GM19099 (cell line): ENCODE data around the gene HTR1B.

ENCODE experiments used
- POLR2A ChIP-seq: IDR thresholded peaks from 3 replicates; pipeline ENCODE4 v1.6.1; 2011; ENCODE audit warnings: low read depth; ENCODE audit not compliant: insufficient read length; ENCODE audit errors: extremely low read depth

The HTR1B gene

GRCh38 chr6:77462359-77463307 is 658 bp downstream of the HTR1B start:
- no peak for TF ChIP-seq POLR2A

- TF ChIP-seq POLR2A = no peak
Measured at GRCh38 chr6:77461796-77462195, 1.5 kb downstream of the HTR1B start.

- no peak for TF ChIP-seq POLR2A
Measured at GRCh38 chr6:77458421-77458820, 4.9 kb downstream of the HTR1B start.

GRCh38 chr6:77457720-77458349 is 5.5 kb downstream of the HTR1B start:
- no peak for TF ChIP-seq POLR2A

- TF ChIP-seq POLR2A = no peak
Measured at GRCh38 chr6:77456531-77457248, 6.6 kb downstream of the HTR1B start.

GRCh38 chr6:77455271-77455670 is 8.0 kb downstream of the HTR1B start:
- no peak for TF ChIP-seq POLR2A

- no peak for TF ChIP-seq POLR2A
Measured at GRCh38 chr6:77454386-77454785, 8.9 kb downstream of the HTR1B start.

GRCh38 chr6:77451466-77451865 is 11.8 kb downstream of the HTR1B start:
- no peak for TF ChIP-seq POLR2A

GRCh38 chr6:77450924-77451323 is 12.4 kb downstream of the HTR1B start:
- no peak for TF ChIP-seq POLR2A

- TF ChIP-seq POLR2A = no peak
Measured at GRCh38 chr6:77448546-77448945, 14.7 kb downstream of the HTR1B start.

- no peak for TF ChIP-seq POLR2A
Measured at GRCh38 chr6:77447254-77447653, 16.0 kb downstream of the HTR1B start.

GRCh38 chr6:77446249-77446648 is 17.0 kb downstream of the HTR1B start:
- no peak for TF ChIP-seq POLR2A

- TF ChIP-seq POLR2A = no peak
Measured at GRCh38 chr6:77445214-77445613, 18.1 kb downstream of the HTR1B start.

GRCh38 chr6:77440206-77440976 is 22.9 kb downstream of the HTR1B start:
- TF ChIP-seq POLR2A = no peak

GRCh38 chr6:77433888-77434287 is 29.4 kb downstream of the HTR1B start:
- TF ChIP-seq POLR2A = no peak
